CD4-positive, alpha-beta T cell treated with Interferon gamma for 1 hour (primary cell): ENCODE results near the gene TGFBR3L.
"Not testable (repeated sequence)": the region's sequence is repeated elsewhere in the genome, so short reads cannot be mapped to it uniquely, and the experiment has no call there.

Source experiments
- DNase-seq: peaks from one replicate; pipeline ENCODE4 v3.0.0-alpha.2; 2020

TGFBR3L gene

DNA sequence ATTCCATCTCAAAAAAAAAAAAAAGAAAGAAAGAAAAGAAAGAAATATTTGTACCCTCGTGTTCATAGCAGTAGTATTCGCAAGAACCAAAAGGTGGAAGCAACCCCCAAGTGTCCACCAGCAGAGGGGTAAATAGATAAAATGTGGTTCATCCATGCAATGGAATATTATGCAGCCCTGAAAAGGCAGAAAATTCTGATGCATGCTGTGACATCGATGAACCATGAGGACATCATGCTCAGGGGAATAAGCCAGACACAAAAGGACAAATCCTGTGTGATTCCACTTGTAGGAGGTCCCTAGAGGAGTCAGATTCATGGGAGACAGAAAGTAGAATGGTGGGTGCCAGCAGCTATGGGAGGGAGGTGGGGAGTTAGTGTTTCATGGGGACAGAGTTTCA lies 32.7 kb upstream of the TGFBR3L start:
- no peak for DNase-seq

GRCh38 chr19:7883105-7883504 lies 31.5 kb upstream of the TGFBR3L start:
- DNase-seq = no peak

DNA sequence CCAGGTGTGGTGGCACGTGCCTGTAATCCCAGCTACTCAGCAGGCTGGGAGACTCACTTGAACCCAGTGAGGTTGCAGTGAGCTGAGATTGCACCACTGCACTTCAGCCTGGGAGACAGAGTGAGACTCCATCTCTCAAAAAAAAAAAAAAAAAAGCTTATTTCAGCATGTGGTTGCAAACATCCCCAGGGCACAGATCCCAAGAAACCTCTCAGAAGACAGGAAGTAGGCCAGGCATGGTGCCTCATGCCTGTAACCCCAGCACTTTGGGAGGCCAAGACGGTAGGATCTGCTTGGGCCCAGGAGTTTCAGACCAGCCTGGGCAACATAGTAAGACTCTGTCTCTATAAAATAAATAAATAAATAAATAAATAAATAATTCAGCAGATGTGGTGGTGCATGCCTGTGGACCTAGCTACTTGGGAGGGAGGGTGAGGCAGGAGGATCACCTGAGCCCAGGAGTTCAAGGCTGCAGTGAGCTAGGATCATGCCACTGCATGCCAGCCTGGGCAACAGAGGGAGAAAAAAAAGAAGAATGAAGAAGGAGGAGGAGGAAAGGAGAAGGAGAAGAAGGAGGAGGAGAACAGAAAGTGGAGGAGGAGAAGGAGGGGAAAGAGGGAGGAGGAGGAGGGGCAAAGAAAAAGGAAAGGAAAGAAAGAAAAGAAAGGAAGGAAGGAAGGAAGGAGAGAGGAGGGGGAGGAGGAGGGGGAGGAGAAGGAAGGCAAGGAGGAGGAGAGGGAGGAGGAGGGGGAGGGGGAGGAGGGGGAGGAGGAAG lies 30.6 kb upstream of the TGFBR3L start:
- no peak for DNase-seq

- no peak for DNase-seq
Observed at GRCh38 chr19:7885818-7886217, 28.8 kb upstream of the TGFBR3L start.

DNA sequence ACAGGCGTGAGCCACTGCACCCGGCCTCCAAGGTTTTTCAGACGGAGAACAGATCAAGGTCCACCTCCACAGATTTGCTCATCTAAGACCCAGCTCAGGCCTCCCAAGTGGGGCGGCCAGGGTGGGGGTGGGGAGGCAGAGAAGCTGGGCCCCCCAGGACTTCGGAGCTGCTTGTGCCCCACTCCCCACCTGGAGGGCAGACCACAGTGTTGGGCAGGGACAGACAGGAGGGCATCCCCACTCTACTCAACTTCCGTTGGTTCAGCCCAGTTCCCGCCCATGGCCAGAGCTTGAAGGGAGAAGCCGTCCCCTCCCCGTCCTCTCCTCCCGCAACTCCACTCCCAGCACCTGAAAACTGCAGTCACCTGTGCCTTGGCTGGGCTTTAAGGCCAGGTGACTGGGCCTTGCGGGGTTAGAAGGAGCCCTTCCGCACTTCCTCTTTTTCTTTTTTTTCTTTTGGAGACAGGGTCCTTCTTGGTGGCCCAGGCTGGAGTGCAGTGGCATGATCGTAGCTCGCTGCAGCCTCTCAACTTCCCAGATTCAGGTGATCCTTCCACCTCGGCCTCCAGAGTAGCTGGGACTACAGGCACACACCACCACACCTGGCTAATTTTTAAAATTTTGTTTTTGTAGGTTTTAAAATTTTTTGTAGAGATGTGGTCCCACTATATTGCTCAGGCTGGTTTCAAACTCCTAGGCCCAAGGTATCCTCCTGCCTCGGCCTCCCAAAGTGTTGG lies 27.1 kb upstream of the TGFBR3L start:
- DNase-seq = no peak

DNA sequence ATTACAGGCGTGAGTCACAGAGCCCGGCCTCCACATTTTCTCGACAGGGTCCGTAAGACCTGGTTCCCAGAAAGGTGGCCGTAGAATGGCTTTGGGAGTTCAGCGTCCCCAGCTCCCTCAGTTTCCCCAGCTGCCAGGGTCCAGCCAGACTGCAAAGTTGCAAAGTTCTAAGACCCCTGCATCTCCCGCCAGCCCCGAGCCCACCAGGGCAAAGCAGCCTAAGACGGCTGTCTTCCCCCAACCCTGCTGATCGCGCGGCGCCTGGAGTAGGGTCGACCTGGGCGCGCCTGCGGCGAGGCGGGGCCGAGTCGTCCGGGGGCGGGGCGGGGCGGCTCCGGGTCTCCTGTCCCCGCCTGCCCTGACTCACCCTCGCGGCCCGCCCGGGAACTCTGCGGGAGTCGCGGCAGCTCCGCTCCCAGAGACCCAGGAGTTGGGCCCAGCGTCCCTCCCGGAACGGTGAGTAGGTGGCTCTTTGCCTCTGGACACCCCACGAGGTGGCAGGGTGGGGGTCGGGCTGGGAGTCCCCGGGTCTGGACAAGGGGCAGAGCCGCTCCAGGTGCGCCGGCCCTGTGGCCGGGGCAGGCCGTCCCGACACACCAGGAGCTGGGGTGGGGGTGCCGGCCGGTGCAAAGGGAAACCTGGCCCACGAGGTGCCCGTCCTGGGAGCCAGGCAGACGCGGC lies 26.3 kb upstream of the TGFBR3L start, which contains the start of gene LRRC8E:
LRRC8E (plus strand) TSS at position 366 of the 681 bp plus-strand sequence. CDS start 7,094 bp downstream, outside the sequence.
- no peak for DNase-seq

GRCh38 chr19:7888826-7889217 lies 25.8 kb upstream of the TGFBR3L start:
- no peak for DNase-seq

DNA sequence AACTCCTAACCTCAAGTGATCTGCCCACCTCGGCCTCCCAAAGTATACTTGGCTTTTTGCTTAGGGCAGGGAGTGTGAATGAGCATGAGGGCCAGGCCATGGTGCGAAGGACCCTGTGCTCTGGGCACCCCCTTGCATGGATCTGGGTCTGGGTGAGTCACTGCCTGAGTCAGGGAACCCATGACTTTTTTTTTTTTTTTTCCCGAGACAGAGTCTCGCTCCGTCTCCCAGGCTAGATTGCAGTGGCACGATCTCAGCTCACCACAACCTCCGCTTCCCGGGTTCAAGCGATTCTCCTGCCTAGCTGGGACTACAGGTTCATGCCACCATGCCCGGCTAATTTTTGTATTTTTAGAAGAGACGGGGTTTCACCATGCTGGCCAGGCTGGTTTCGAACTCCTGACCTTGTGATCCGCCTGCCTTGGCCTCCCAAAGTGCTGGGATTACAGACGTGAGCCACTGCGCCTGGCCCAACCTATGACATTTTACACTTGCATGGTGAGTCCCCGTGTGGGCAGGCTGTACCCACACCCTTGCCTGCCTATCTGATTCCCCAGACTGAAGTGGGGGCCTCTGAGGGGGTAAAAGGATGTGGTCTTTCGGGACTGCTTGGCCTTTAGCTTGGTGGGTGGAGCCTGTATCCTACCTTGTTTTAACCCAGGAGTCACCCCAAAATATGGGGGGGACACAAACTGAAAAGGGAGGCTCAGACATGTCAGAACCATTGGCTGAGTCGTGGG lies 21.1 kb upstream of the TGFBR3L start:
- not testable (repeated sequence) for DNase-seq

GRCh38 chr19:7894612-7895309 lies 19.9 kb upstream of the TGFBR3L start:
- no peak for DNase-seq

- no peak for DNase-seq
Observed at GRCh38 chr19:7895565-7895964, 19.1 kb upstream of the TGFBR3L start.

DNA sequence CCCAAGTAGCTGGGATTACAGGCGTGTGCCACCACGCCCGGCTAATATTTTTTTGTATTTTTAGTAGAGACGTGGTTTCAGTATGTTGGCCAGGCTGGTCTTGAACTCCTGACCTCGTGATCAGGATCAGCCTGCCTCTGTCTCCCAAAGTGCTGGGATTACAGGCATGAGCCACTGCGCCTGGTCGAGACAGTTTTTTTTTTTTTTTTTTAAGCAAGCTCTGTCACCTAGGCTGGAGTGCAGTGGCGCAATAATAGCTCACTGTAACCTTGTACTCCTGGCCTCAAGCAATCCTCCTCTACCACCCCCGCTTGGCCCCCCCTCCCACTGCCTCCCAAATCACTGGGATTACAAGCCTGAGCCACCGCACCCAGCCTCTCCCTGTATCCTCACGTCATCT lies 17.3 kb upstream of the TGFBR3L start:
- DNase-seq = no peak

DNA sequence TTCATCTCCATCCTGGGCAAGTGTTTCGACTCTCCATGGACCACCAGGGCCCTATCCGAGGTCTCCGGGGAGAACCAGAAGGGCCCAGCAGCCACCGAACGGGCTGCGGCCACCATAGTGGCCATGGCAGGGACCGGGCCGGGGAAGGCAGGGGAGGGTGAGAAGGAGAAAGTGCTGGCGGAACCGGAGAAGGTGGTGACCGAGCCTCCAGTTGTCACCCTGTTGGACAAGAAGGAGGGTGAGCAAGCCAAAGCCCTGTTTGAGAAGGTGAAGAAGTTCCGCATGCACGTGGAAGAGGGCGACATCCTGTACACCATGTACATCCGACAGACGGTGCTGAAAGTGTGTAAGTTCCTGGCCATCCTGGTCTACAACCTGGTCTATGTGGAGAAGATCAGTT lies 15.7 kb upstream of the TGFBR3L start:
- no peak for DNase-seq

DNA sequence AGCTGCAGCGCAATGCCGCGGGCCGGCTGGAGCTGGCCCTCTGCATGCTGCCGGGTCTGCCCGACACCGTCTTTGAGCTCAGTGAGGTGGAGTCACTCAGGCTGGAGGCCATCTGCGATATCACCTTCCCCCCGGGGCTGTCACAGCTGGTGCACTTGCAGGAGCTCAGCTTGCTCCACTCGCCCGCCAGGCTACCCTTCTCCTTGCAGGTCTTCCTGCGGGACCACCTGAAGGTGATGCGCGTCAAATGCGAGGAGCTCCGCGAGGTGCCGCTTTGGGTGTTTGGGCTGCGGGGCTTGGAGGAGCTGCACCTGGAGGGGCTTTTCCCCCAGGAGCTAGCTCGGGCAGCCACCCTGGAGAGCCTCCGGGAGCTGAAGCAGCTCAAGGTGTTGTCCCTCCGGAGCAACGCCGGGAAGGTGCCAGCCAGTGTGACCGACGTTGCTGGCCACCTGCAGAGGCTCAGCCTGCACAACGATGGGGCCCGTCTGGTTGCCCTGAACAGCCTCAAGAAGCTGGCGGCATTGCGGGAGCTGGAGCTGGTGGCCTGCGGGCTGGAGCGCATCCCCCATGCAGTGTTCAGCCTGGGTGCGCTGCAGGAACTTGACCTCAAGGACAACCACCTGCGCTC lies 14.8 kb upstream of the TGFBR3L start:
- DNase-seq = no peak

GRCh38 chr19:7900401-7900870 lies 14.2 kb upstream of the TGFBR3L start:
- DNase-seq = no peak

- no peak for DNase-seq
Observed at GRCh38 chr19:7900931-7901330, 13.7 kb upstream of the TGFBR3L start.

GRCh38 chr19:7901337-7901736 lies 13.3 kb upstream of the TGFBR3L start:
- DNase-seq = no peak

GRCh38 chr19:7902796-7903243 lies 11.8 kb upstream of the TGFBR3L start:
- no peak for DNase-seq

DNA sequence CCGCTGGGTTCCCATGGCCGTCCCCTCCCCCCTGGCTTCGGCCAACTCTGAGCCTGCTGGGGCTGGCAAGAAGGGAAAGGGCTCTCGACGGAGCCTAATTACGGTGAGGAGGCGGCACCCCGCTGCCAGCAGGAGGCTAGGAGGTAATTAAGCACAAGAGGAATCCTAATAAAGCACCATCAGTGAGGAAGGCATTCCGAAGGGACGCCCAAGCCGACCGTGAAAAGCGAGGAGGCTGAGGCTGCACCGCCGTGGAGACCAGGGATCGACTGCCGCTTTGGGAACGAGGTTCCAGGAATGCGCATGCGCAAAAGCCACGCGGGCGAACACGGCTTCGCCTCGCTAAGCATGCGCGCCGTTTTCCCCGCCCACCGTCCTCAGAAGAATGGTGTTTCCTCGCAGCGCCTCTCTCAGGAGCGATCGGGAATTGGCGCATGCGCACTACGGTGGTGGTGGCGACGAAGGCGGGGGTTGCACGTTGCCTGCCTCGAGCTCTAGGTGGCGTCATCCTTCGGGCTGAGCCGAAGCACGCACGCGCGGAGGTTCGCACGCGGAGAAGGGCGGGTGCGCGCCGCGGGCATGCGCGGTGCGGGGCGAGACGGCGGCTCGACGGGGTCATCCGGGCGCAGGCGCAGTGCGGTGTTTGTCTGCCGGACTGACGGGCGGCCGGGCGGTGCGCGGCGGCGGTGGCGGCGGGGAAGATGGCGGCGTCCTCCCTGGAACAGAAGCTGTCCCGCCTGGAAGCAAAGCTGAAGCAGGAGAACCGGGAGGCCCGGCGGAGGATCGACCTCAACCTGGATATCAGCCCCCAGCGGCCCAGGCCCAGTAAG lies 11.2 kb upstream of the TGFBR3L start, which contains the start of gene MAP2K7:
MAP2K7 (plus strand) TSS at position 634 of the 830 bp plus-strand sequence; CDS start at position 702, 68 bp downstream.
- DNase-seq = peak; percentile 99

DNA sequence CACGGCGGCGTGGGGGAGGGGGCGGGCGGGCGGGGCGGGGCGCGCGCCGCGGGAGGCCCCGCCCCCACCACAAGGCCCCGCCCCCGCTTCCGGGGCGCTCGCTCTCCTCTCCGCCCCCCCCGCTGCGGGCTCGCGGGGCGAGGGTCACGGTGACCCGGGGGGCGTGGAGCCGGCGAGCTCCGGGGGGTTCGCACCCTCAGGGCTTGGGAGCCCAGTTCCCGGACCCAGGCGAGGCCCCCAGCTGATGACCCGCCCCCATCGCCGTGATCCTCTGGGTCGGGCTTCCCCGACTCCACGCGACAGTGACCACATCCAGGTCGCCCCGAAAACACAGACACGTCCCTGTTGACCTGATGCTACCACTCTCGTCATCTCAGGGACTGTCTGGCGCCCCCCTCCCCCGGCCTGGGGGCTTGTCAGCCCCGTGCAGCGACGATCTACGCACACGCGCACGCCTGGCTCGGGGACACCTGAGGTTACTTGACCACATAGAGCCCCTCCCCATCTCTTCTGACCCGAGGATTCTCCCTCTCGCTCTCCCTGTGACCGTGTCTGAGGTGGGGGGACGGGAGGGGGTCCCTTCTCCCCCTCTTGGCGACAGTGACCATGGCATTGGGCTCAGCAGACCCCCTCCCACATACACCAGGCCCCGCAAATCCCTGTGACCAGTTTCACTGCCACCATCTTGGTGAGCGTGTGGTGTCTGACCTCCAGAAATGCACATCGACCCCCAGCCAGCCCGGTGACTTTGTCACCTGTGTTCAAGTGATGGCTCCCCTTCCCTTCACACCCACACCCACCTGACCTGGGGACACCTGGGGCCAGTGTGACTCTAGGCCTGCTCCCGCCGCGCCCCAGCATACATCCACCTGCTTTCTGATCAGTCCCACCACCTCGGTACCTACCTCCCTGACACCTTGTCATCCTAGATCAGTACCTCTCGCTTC lies 10.3 kb upstream of the TGFBR3L start:
- DNase-seq = peak; percentile 92
